ENCODE data around the gene CACNA2D3.

The CACNA2D3 gene

DNA sequence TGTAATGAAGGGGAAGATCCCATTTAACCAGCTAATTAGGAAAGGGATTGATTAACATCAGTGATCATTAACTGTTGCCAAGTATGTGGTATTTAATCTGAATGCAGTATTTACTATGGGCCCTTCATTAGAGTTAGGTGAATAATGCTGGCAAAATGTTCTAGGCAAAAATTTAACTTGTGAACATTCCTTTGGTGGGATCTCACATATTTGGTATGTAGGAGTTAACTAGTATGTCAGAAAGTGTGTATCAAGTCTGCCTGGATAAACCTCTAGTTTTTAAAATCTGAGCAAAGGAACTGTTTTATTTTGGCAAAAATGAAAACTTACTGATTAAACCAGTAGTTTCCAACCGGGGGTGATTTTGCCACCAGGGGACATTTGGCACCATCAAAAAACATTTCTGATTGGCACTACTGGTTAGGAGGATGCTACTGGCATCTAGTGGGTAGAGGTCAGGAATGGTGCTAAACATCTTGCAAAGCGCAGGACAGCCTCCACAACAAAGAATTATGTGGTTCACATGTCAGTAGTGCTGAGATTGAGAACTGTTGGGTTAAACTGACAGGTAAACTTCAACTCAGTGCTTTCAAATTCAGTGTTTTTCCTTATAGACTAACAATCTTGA lies 783.0 kb downstream of the CACNA2D3 start:
- Histone ChIP-seq H3K36me3 (ENCODE audit: control insufficient read depth in 2 of 2, insufficient read depth in 2 of 2, low read length in 2 of 2) (no peaks in the 10 kb centered on the region), H3K4me1 (ENCODE audit: control insufficient read depth in 2 of 2, insufficient read depth in 2 of 2, low read length in 2 of 2) (no peaks in the 10 kb centered on the region), H3K27ac (ENCODE audit: low read depth in 2 of 2, low read length in 2 of 2) (no peak overlapping the region), H3K9ac (ENCODE audit: low read depth in 1 of 2, low read length in 2 of 2) (no peak overlapping the region), H3K4me3 (ENCODE audit: low read length in 2 of 2) (no peak overlapping the region), H3K27me3 (ENCODE audit: control insufficient read depth in 2 of 2, insufficient read depth in 2 of 2, low read length in 2 of 2) (no peaks in the 10 kb centered on the region), H3K9me3 (ENCODE audit: control insufficient read depth in 2 of 2, low read length in 2 of 2) (no peaks in the 10 kb centered on the region)

DNA sequence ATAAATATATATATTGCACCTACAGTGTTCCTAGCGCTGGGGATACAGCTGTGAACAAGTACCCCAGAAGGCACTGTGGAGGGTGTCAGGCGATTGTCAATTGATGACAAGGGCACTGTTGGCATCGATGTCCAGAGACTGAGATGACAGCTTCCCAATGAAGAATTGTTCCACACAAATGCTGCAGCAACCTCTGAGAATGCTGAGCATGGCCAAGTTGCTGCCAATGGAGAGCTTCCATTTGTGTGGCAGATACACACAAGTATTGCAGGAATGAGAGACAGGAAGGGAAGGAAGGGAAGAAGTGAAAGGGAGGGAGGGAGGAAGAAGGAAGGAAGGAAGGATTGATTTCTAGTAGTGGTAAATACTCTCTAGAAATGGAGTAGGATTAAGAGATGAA lies 783.6 kb downstream of the CACNA2D3 start:
- H3K27ac ChIP-seq (ENCODE audit: low read depth in 2 of 2, low read length in 2 of 2), result no peak overlapping the region
- no peaks in the 10 kb centered on the region for H3K4me1 ChIP-seq (ENCODE audit: control insufficient read depth in 2 of 2, insufficient read depth in 2 of 2, low read length in 2 of 2)
- H3K36me3 ChIP-seq (ENCODE audit: control insufficient read depth in 2 of 2, insufficient read depth in 2 of 2, low read length in 2 of 2), result no peaks in the 10 kb centered on the region

DNA sequence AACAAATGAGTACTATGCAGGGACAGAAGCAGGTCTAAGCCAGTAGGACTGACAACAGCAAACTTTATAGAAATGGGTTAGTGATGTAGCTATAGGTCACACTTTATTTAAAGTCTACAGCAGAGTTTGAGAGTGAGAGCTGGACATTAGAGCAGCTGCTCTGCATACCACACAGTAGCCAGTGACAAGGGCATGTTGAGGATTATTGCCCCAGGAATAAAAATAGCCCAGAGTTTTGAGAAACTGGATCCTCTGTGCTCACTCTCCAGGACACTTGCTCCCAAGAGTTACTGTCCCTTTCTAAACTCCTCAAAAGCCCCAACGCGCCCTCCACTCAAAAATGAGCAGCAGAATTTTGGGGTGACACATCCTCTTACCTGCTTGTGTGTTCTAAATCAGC lies 784.4 kb downstream of the CACNA2D3 start:
- Histone ChIP-seq H3K27me3 (ENCODE audit: control insufficient read depth in 2 of 2, insufficient read depth in 2 of 2, low read length in 2 of 2) (no peaks in the 10 kb centered on the region), H3K4me1 (ENCODE audit: control insufficient read depth in 2 of 2, insufficient read depth in 2 of 2, low read length in 2 of 2) (no peaks in the 10 kb centered on the region), H3K9me3 (ENCODE audit: control insufficient read depth in 2 of 2, low read length in 2 of 2) (no peaks in the 10 kb centered on the region), H3K27ac (ENCODE audit: low read depth in 2 of 2, low read length in 2 of 2) (no peak overlapping the region), H3K36me3 (ENCODE audit: control insufficient read depth in 2 of 2, insufficient read depth in 2 of 2, low read length in 2 of 2) (no peaks in the 10 kb centered on the region), H3K4me3 (ENCODE audit: low read length in 2 of 2) (no peak overlapping the region), H3K9ac (ENCODE audit: low read depth in 1 of 2, low read length in 2 of 2) (no peak overlapping the region)

More for the DNA sequence above, 783.6 kb downstream of the CACNA2D3 start:
- Histone ChIP-seq H3K9me3 (ENCODE audit: control insufficient read depth in 2 of 2, low read length in 2 of 2) (no peaks in the 10 kb centered on the region), H3K9ac (ENCODE audit: low read depth in 1 of 2, low read length in 2 of 2) (no peak overlapping the region), H3K4me3 (ENCODE audit: low read length in 2 of 2) (no peak overlapping the region), H3K27me3 (ENCODE audit: control insufficient read depth in 2 of 2, insufficient read depth in 2 of 2, low read length in 2 of 2) (no peaks in the 10 kb centered on the region)

DNA sequence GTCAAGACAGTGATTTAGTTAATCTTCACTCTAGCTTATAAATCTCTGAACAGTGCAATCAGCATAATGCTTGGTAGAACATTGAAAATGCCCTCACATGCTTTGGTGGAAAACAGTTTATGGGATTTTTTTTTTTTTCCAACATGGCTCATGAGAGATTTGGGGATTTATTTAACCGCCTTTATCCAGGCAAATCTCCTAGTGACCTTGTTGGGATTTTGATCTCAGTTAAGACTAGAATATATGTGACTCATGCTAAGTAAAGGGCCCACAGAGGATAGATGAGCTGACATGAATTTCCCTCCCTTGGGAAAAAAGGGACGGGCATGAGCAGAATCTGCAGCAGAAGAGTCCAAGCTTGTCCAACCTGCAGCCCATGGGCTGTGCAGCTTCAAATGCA lies 786.8 kb downstream of the CACNA2D3 start:
- Histone ChIP-seq H3K9me3 (ENCODE audit: control insufficient read depth in 2 of 2, low read length in 2 of 2) (no peaks in the 10 kb centered on the region), H3K27me3 (ENCODE audit: control insufficient read depth in 2 of 2, insufficient read depth in 2 of 2, low read length in 2 of 2) (no peaks in the 10 kb centered on the region), H3K9ac (ENCODE audit: low read depth in 1 of 2, low read length in 2 of 2) (no peak overlapping the region), H3K4me1 (ENCODE audit: control insufficient read depth in 2 of 2, insufficient read depth in 2 of 2, low read length in 2 of 2) (no peaks in the 10 kb centered on the region), H3K27ac (ENCODE audit: low read depth in 2 of 2, low read length in 2 of 2) (no peak overlapping the region), H3K4me3 (ENCODE audit: low read length in 2 of 2) (no peak overlapping the region), H3K36me3 (ENCODE audit: control insufficient read depth in 2 of 2, insufficient read depth in 2 of 2, low read length in 2 of 2) (no peaks in the 10 kb centered on the region)

DNA sequence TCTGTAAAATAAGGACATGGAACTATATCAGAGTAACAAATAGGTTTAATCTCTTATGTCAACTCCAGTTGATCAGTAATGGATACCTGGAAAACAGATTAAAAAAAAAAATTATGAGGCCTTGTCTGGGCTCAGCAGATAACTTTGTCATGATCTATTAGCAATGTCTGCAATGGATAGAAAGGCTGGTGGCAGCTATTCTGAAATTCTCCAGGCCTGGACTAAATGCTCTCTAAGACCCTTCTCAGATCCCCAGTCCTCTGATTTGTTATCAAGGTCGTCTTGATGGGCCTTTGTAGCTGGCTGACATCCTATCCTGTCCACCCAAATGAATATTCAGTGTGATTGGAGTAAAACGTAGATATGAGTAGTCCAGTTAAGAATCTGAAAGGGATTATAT lies 791.8 kb downstream of the CACNA2D3 start:
- Histone ChIP-seq H3K4me3 (ENCODE audit: low read length in 2 of 2) (no peak overlapping the region), H3K27ac (ENCODE audit: low read depth in 2 of 2, low read length in 2 of 2) (no peak overlapping the region), H3K36me3 (ENCODE audit: control insufficient read depth in 2 of 2, insufficient read depth in 2 of 2, low read length in 2 of 2) (no peaks in the 10 kb centered on the region), H3K9ac (ENCODE audit: low read depth in 1 of 2, low read length in 2 of 2) (no peak overlapping the region), H3K4me1 (ENCODE audit: control insufficient read depth in 2 of 2, insufficient read depth in 2 of 2, low read length in 2 of 2) (no peaks in the 10 kb centered on the region), H3K27me3 (ENCODE audit: control insufficient read depth in 2 of 2, insufficient read depth in 2 of 2, low read length in 2 of 2) (no peaks in the 10 kb centered on the region), H3K9me3 (ENCODE audit: control insufficient read depth in 2 of 2, low read length in 2 of 2) (no peaks in the 10 kb centered on the region)

DNA sequence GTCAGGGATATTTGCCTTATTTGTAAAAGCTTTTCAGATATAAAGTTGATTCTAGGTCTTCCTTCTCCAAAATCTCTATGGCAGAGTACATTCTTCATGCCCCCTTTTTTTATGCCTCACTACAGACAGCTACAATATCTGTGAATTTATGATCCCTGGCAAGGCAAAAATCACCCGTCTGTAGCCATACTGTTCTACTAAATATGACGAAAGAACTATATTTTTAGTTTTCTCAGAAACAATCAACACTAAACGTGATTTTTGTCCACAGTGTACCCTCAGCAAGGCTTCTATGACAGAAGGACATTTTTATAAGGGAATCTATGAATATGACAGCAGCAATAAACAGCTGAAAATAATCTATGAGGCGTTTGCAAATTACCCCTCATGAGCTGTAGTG lies 792.8 kb downstream of the CACNA2D3 start:
- no peaks in the 10 kb centered on the region for H3K36me3 ChIP-seq (ENCODE audit: control insufficient read depth in 2 of 2, insufficient read depth in 2 of 2, low read length in 2 of 2)
- H3K27ac ChIP-seq (ENCODE audit: low read depth in 2 of 2, low read length in 2 of 2), result no peak overlapping the region
- H3K27me3 ChIP-seq (ENCODE audit: control insufficient read depth in 2 of 2, insufficient read depth in 2 of 2, low read length in 2 of 2), result no peaks in the 10 kb centered on the region
- no peak overlapping the region for H3K9ac ChIP-seq (ENCODE audit: low read depth in 1 of 2, low read length in 2 of 2)
- no peaks in the 10 kb centered on the region for H3K9me3 ChIP-seq (ENCODE audit: control insufficient read depth in 2 of 2, low read length in 2 of 2)
- no peaks in the 10 kb centered on the region for H3K4me1 ChIP-seq (ENCODE audit: control insufficient read depth in 2 of 2, insufficient read depth in 2 of 2, low read length in 2 of 2)
- no peak overlapping the region for H3K4me3 ChIP-seq (ENCODE audit: low read length in 2 of 2)

DNA sequence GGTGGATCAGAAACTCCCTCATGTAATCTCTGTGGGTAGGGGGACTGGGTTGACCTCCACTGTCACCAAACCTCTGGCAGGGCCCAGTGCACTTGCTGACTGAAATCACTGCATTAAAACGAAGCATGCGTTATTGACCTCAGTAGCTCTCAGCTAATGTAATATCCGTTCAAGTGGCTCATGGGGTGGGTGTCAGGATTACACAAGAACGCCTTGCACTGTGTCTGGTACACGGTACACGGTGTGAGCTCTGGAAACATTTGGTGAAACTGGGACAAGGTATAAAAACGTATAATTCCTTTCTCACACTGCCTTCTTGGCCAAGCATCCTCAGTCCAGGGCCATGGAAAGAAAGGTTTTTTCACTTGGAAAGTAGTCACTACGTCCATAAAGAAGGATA lies 793.6 kb downstream of the CACNA2D3 start:
- Histone ChIP-seq H3K27me3 (ENCODE audit: control insufficient read depth in 2 of 2, insufficient read depth in 2 of 2, low read length in 2 of 2) (no peaks in the 10 kb centered on the region), H3K4me3 (ENCODE audit: low read length in 2 of 2) (no peak overlapping the region), H3K4me1 (ENCODE audit: control insufficient read depth in 2 of 2, insufficient read depth in 2 of 2, low read length in 2 of 2) (no peaks in the 10 kb centered on the region), H3K9me3 (ENCODE audit: control insufficient read depth in 2 of 2, low read length in 2 of 2) (no peaks in the 10 kb centered on the region), H3K36me3 (ENCODE audit: control insufficient read depth in 2 of 2, insufficient read depth in 2 of 2, low read length in 2 of 2) (no peaks in the 10 kb centered on the region), H3K27ac (ENCODE audit: low read depth in 2 of 2, low read length in 2 of 2) (no peak overlapping the region), H3K9ac (ENCODE audit: low read depth in 1 of 2, low read length in 2 of 2) (no peak overlapping the region)

DNA sequence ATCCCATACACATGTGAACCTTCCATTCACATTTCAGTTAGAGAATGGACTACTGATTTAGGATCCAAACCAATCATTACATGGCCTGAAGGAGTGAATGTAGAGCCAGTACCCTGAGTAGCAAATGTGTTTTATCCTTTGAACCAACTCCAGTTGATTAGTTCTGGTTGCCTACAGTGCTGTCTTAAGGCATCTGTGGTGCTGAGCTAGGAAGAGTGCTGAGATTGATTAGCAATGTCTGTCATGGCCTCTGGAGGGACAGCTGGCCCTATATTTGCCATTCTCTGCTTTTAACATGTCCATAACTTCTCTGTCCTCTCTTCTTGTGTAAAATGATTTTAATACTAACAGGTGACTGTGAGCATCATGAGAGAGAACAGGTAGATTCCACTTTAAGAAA lies 794.4 kb downstream of the CACNA2D3 start:
- Histone ChIP-seq H3K9ac (ENCODE audit: low read depth in 1 of 2, low read length in 2 of 2) (no peak overlapping the region), H3K4me3 (ENCODE audit: low read length in 2 of 2) (no peak overlapping the region), H3K27ac (ENCODE audit: low read depth in 2 of 2, low read length in 2 of 2) (no peak overlapping the region), H3K27me3 (ENCODE audit: control insufficient read depth in 2 of 2, insufficient read depth in 2 of 2, low read length in 2 of 2) (no peaks in the 10 kb centered on the region), H3K36me3 (ENCODE audit: control insufficient read depth in 2 of 2, insufficient read depth in 2 of 2, low read length in 2 of 2) (no peaks in the 10 kb centered on the region), H3K4me1 (ENCODE audit: control insufficient read depth in 2 of 2, insufficient read depth in 2 of 2, low read length in 2 of 2) (no peaks in the 10 kb centered on the region), H3K9me3 (ENCODE audit: control insufficient read depth in 2 of 2, low read length in 2 of 2) (no peaks in the 10 kb centered on the region)

DNA sequence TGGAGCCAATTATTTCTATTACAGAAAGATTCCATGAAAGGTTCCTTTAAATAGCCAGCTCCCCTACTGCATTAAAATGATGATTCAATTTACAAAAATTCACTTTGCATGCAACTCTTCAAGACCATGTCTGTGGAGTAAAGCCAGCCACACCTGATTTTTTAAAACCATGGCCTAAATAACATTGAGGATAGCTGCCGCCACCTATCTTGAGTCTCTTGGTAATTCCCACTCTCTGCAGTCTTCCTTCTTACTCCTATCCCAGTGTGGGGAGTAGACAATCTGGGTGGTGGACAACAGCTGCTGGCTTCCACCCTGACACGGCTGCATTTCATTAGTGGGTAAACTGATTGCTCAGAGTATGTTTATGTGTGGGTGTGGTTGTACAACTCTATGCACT lies 794.8 kb downstream of the CACNA2D3 start:
- Histone ChIP-seq H3K4me3 (ENCODE audit: low read length in 2 of 2) (no peak overlapping the region), H3K9me3 (ENCODE audit: control insufficient read depth in 2 of 2, low read length in 2 of 2) (no peaks in the 10 kb centered on the region), H3K27me3 (ENCODE audit: control insufficient read depth in 2 of 2, insufficient read depth in 2 of 2, low read length in 2 of 2) (no peaks in the 10 kb centered on the region), H3K4me1 (ENCODE audit: control insufficient read depth in 2 of 2, insufficient read depth in 2 of 2, low read length in 2 of 2) (no peaks in the 10 kb centered on the region), H3K36me3 (ENCODE audit: control insufficient read depth in 2 of 2, insufficient read depth in 2 of 2, low read length in 2 of 2) (no peaks in the 10 kb centered on the region), H3K9ac (ENCODE audit: low read depth in 1 of 2, low read length in 2 of 2) (no peak overlapping the region), H3K27ac (ENCODE audit: low read depth in 2 of 2, low read length in 2 of 2) (no peak overlapping the region)

DNA sequence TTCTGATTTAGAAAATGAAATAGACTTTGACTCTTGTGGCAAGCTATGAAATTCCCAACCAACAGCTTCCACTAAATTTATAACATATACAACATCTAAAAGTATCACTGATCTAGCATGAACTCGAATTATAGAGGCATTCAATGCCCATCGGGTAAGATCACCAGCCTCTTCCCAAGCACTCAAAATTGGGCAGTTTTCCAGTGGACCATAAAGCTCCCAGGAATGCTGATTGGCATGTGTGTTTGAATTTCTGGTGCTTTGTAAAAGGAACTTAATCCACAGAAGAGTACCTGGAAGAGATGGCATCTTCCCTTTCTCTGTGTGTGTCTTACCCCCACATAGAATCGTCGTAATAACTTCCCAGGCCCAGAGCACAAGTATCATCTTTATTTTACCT lies 795.5 kb downstream of the CACNA2D3 start:
- Histone ChIP-seq H3K27ac (ENCODE audit: low read depth in 2 of 2, low read length in 2 of 2) (no peak overlapping the region), H3K9ac (ENCODE audit: low read depth in 1 of 2, low read length in 2 of 2) (no peak overlapping the region), H3K9me3 (ENCODE audit: control insufficient read depth in 2 of 2, low read length in 2 of 2) (no peaks in the 10 kb centered on the region), H3K36me3 (ENCODE audit: control insufficient read depth in 2 of 2, insufficient read depth in 2 of 2, low read length in 2 of 2) (no peaks in the 10 kb centered on the region), H3K4me1 (ENCODE audit: control insufficient read depth in 2 of 2, insufficient read depth in 2 of 2, low read length in 2 of 2) (no peaks in the 10 kb centered on the region), H3K27me3 (ENCODE audit: control insufficient read depth in 2 of 2, insufficient read depth in 2 of 2, low read length in 2 of 2) (no peaks in the 10 kb centered on the region), H3K4me3 (ENCODE audit: low read length in 2 of 2) (no peak overlapping the region)

DNA sequence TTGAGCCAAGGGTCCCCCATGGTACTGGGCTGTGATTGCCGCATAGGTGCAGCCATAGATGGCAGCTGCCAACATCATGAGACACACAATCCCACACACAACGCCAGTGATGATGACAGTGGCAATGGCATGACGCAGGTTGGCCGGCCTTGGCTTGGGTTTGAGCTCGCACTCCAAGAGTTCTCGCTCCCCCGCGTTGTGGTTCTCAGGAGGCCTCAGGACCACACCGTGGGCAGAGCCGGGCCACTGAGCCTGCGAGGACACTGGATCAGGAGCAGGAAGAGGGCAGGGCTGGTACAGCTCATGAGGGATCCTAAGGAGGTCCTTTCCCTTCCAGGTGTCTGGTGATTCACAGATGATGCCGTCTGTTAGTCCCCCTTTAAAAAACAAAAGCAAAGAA lies 796.2 kb downstream of the CACNA2D3 start:
- no peak overlapping the region for H3K4me3 ChIP-seq (ENCODE audit: low read length in 2 of 2)
- H3K4me1 ChIP-seq (ENCODE audit: control insufficient read depth in 2 of 2, insufficient read depth in 2 of 2, low read length in 2 of 2), result no peaks in the 10 kb centered on the region
- no peak overlapping the region for H3K9ac ChIP-seq (ENCODE audit: low read depth in 1 of 2, low read length in 2 of 2)

More for the DNA sequence above, 796.2 kb downstream of the CACNA2D3 start:
- H3K36me3 ChIP-seq (ENCODE audit: control insufficient read depth in 2 of 2, insufficient read depth in 2 of 2, low read length in 2 of 2), result no peaks in the 10 kb centered on the region
- H3K9me3 ChIP-seq (ENCODE audit: control insufficient read depth in 2 of 2, low read length in 2 of 2), result no peaks in the 10 kb centered on the region
- no peak overlapping the region for H3K27ac ChIP-seq (ENCODE audit: low read depth in 2 of 2, low read length in 2 of 2)
- no peaks in the 10 kb centered on the region for H3K27me3 ChIP-seq (ENCODE audit: control insufficient read depth in 2 of 2, insufficient read depth in 2 of 2, low read length in 2 of 2)

All from mucosa of rectum (tissue), 2 donors.